ENCODE results near the gene SYK. TPM values are rescaled to one million over a fixed set of nuclear protein-coding genes. Genes with fewer than 3 reads are reported as not detected.

SYK gene
- total RNA-seq, 3 donors from 2014 or later (not counting 1 experiment from before 2014, with no cell fraction given), result 75.5 to 104 (median 78.0) TPM

DNA sequence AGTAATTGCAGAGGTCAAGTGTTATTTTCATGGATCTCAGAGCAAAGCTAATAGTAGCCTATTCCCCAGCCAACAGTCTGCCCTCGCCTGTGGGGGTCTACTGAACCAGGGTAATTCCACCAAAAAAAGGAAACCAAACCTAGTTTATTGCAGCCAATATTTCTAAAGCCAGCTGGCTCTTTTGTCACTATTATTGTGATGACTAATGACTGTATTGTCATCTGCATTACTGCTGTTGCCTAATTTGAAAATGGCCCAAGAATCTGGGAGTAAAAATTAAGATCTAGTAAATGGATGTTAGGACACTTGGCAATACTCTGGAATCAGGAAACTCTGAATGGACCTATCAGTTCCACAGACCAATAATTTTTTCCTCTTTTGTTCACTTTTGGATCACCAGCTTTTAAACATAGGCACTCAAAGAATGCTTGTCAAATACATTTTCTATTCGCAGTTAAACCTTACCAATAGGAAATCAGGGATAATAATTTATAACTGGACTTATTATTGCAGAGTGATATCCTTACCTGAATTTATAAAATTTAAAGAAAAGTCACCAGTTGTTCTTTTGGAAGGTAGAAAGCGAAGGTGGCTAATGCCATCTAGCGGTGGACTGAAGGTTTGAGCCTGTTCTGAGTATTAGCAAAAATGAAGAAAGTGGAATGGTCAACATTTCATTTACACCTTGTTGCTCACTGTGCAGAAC lies 69.2 kb downstream of the SYK start:
- H3K27ac ChIP-seq (ENCODE audit: low read length), result no peak overlapping the region
- H3K4me1 Mint-ChIP-seq, result peaks cover 0 to 11% of the 10 kb centered on the region in 2 donors
- H3K9me3 Mint-ChIP-seq, result no peaks in the 10 kb centered on the region
- DNase-seq, result peak in 1 of 2 donors; percentile 73
- intact Hi-C loops (cut with micrococcal nuclease), result loop anchor here (2.0 to 10.0 kb wide), 3 partner anchors 116 to 1266 kb away; partner anchors contain the start of gene GADD45G
- H3K27me3 Mint-ChIP-seq (ENCODE audit: low read depth in 2 of 2), result no peaks in the 10 kb centered on the region
- H3K4me3 Mint-ChIP-seq, result no peak overlapping the region
- no peaks in the 10 kb centered on the region for H3K4me1 ChIP-seq (ENCODE audit: control insufficient read depth, insufficient read depth, low read length)
- no peak overlapping the region for H3K27ac Mint-ChIP-seq
- peak in 2 of 3 donors; percentile 61 to 63 for ATAC-seq
- peaks cover 12% of the 10 kb centered on the region for H3K36me3 Mint-ChIP-seq
- no peak overlapping the region for H3K4me3 ChIP-seq (ENCODE audit: low read length)
- H3K27me3 ChIP-seq (ENCODE audit: control insufficient read depth, insufficient read depth, low read length), result no peaks in the 10 kb centered on the region
- H3K36me3 ChIP-seq (ENCODE audit: control insufficient read depth, insufficient read depth, low read length), result peaks cover 38% of the 10 kb centered on the region
- WGBS (ENCODE audit: insufficient coverage), result 50% methylated on average over 3 of the region's 4 CpGs
- H3K9me3 ChIP-seq (ENCODE audit: control insufficient read depth, insufficient read depth, low read length), result no peaks in the 10 kb centered on the region
- TF ChIP-seq, protein P1, sequence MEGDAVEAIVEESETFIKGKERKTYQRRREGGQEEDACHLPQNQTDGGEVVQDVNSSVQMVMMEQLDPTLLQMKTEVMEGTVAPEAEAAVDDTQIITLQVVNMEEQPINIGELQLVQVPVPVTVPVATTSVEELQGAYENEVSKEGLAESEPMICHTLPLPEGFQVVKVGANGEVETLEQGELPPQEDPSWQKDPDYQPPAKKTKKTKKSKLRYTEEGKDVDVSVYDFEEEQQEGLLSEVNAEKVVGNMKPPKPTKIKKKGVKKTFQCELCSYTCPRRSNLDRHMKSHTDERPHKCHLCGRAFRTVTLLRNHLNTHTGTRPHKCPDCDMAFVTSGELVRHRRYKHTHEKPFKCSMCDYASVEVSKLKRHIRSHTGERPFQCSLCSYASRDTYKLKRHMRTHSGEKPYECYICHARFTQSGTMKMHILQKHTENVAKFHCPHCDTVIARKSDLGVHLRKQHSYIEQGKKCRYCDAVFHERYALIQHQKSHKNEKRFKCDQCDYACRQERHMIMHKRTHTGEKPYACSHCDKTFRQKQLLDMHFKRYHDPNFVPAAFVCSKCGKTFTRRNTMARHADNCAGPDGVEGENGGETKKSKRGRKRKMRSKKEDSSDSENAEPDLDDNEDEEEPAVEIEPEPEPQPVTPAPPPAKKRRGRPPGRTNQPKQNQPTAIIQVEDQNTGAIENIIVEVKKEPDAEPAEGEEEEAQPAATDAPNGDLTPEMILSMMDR (IDR thresholded peaks at IDR 0.05), result peak; percentile 97

DNA sequence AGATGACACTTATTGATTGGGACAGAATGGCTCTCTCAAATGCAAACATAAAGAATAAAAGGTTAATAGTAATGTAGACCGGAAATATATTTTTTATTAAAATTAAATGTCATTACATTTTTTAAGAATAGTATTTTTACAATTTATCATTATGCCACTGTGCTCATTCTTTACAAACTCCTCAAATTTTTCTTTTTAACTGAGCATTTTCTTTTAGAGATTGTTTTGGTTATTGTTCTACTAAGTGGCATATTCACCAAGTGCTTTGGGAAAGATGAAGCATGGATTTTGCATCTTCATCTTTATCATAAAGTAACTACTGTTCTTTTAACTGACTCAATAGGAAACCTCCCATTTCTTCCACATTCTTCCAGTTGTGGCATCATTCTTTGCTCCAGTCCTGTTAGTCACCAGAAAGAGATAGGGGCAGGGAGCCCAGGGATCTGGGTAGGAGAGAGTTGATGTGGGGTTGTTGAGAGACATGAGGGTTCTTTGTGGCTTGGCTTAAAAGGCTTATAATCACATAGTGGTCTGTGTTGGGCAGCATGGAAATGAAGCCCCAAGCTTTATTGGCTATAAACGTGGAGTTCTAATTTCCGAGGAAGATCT lies 69.8 kb downstream of the SYK start:
- peaks cover 0 to 11% of the 10 kb centered on the region in 2 donors for H3K4me1 Mint-ChIP-seq
- intact Hi-C loops (cut with micrococcal nuclease), result loop anchor here (2.0 to 10.0 kb wide), 3 partner anchors 117 to 1267 kb away; partner anchors contain the start of gene GADD45G
- ATAC-seq, result no peak
- no peak for DNase-seq
- H3K9me3 Mint-ChIP-seq, result no peaks in the 10 kb centered on the region
- Histone ChIP-seq H3K27me3 (ENCODE audit: control insufficient read depth, insufficient read depth, low read length) (no peaks in the 10 kb centered on the region), H3K9me3 (ENCODE audit: control insufficient read depth, insufficient read depth, low read length) (no peaks in the 10 kb centered on the region), H3K4me3 (ENCODE audit: low read length) (no peak overlapping the region), H3K4me1 (ENCODE audit: control insufficient read depth, insufficient read depth, low read length) (no peaks in the 10 kb centered on the region), H3K36me3 (ENCODE audit: control insufficient read depth, insufficient read depth, low read length) (peaks cover 34% of the 10 kb centered on the region), H3K27ac (ENCODE audit: low read length) (no peak overlapping the region)
- no peaks in the 10 kb centered on the region for H3K27me3 Mint-ChIP-seq (ENCODE audit: low read depth in 2 of 2)
- H3K27ac Mint-ChIP-seq, result no peak overlapping the region
- TF ChIP-seq, protein P1 (IDR thresholded peaks at IDR 0.05), result peak; percentile 30
- WGBS (ENCODE audit: insufficient coverage), result 93% methylated on average over 2 of the region's 3 CpGs
- no peak overlapping the region for H3K4me3 Mint-ChIP-seq
- H3K36me3 Mint-ChIP-seq, result peaks cover 12% of the 10 kb centered on the region

DNA sequence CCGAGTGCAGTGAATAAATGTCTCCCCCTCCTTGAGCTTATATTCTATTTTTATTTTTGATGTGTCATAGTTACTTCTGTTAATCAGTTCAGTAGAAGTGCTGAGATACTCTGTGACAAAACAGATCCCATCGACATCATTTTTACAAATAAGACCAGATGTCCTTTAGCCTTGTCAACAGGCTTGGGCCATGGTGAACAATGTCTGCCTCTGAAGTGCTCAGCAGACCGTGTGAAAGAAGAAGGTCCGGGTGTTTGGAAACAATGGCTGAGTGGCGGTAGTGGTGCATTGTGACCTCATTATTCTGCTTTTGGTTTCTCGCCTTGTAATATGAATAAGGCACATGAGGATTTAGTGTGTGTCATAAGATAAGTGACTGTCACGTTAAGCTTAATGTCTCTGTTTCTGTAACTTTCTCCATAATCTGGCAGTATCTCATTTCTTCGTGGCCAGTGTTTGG lies 71.2 kb downstream of the SYK start:
- H3K27ac Mint-ChIP-seq, result peak overlapping the region; percentile 4 to 18
- no peak for DNase-seq
- 66% methylated on average over 6 of the region's 8 CpGs for WGBS (ENCODE audit: insufficient coverage)

More for the DNA sequence above, 71.2 kb downstream of the SYK start:
- Histone ChIP-seq H3K9me3 (ENCODE audit: control insufficient read depth, insufficient read depth, low read length) (no peaks in the 10 kb centered on the region), H3K36me3 (ENCODE audit: control insufficient read depth, insufficient read depth, low read length) (peaks cover 35% of the 10 kb centered on the region), H3K4me1 (ENCODE audit: control insufficient read depth, insufficient read depth, low read length) (no peaks in the 10 kb centered on the region), H3K27me3 (ENCODE audit: control insufficient read depth, insufficient read depth, low read length) (no peaks in the 10 kb centered on the region), H3K4me3 (ENCODE audit: low read length) (no peak overlapping the region), H3K27ac (ENCODE audit: low read length) (no peak overlapping the region)
- H3K4me1 Mint-ChIP-seq, result peaks cover 0 to 11% of the 10 kb centered on the region in 2 donors
- no peaks in the 10 kb centered on the region for H3K9me3 Mint-ChIP-seq
- TF ChIP-seq, protein P1 (IDR thresholded peaks at IDR 0.05), result no peak
- intact Hi-C loops (cut with micrococcal nuclease), result loop anchor here (10.0 kb wide), 2 partner anchors 148 to 1268 kb away; partner anchors contain the start of gene GADD45G
- no peaks in the 10 kb centered on the region for H3K27me3 Mint-ChIP-seq (ENCODE audit: low read depth in 2 of 2)
- ATAC-seq, result peak in 2 of 3 donors; percentile 26 to 51
- peaks cover 12% of the 10 kb centered on the region for H3K36me3 Mint-ChIP-seq
- H3K4me3 Mint-ChIP-seq, result no peak overlapping the region

Measured in natural killer cell (primary cell).